HG02642 (cell line): ENCODE measurements around the gene DCTN1.

Experiments
- ATAC-seq: cut with Tn5 transposase; IDR thresholded peaks from one replicate; pipeline ENCODE4 v1.9.1; 2021; ENCODE audit warnings: mild to moderate bottlenecking; ENCODE audit not compliant: unreplicated experiment, poor library complexity

Gene DCTN1

GRCh38 chr2:74333175-74333574, 46.9 kb downstream of the DCTN1 start:
- ATAC-seq: no peak

DNA sequence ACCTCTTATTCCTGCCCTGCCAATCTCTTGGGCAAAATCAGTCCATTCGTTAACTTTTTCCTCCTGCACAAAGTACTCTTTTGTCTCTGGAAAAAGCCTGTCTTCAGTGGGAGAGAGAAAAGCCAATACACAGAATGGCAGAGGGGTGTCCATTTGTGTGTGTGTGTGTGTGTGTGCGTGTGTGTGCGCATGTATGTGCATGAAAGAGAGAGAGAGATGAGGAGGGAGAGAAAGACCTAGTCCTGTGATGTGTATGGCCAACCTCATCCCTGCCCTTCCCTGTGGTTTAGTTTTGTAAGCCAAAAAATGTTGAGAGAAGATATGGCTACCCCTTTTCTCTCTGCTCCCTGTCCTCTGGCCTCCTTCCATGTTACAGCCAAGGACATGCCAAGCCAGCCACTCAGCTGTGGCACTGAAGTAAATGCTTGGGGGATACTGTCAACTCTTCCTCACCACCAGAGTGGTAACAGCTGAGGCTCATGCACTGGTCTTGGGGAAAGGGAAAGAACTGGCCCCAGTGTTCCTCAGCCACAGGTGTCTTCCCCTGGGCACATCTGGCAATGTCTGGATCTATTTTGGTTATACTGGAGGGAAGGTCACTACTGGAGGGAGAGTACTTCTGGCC, 47.4 kb downstream of the DCTN1 start:
- no peak for ATAC-seq

- no peak for ATAC-seq
These were observed 51.5 kb downstream of the DCTN1 start for GRCh38 chr2:74328573-74328972.

DNA sequence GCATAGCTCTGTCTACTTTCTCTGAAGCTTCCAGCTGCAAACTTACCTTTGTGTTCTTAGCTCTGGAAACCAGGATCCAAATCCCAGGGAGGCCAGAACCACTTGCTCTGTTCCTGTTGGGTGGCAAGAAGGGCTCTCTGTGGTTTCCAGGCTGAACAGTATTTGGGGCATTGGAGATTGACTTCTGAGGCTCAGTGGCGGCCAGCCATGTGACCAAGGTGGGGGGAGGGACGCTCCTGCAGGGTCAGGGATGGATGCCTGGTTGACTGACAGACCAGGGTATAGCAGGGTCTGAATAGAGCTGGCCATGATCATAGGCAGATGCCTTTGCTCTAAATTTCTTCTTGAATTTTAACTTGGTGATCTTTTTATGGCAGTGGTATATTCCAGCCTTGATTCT, 52.0 kb downstream of the DCTN1 start:
- no peak for ATAC-seq

DNA sequence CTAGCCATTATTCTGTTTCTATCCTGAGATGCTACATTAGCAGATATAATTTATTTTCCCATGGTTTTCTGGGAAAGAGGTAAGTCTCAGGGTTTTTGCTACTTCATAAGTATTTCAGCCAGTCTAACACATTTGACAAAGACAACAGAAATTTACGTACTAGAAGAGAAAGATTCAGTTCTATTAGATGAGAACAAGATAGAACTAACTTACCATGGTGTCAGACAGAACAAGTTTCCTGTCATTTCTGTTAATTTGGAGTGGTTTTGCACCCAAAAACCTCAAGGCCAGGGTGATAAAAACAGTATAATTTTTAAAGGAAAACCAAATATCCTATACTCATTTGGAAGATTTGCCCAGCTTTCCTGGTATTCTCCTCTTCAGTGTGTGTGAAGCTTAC, 52.5 kb downstream of the DCTN1 start:
- no peak for ATAC-seq

- no peak for ATAC-seq
These were observed 52.9 kb downstream of the DCTN1 start for GRCh38 chr2:74327199-74327598.

GRCh38 chr2:74325815-74326214, 54.3 kb downstream of the DCTN1 start:
- ATAC-seq: no peak

DNA sequence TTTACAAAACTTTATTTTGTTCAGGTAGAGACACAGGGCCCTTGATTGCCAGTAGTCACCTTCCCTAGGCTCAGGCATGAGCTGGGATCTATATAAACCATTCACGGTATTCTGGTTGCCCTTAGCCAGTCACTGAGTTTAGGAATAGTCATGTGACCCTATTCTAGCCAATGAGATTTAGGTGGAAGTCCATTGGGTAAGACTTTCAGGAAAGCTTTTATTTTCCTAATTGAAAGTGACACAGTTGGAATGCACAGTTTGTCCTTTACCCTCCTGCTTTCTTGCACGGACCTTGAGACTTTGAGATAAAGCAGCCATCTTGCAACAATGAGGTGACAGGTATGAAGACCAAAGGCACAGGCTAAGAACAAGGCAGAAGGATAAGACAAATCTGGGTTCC, 58.4 kb downstream of the DCTN1 start:
- no peak for ATAC-seq

DNA sequence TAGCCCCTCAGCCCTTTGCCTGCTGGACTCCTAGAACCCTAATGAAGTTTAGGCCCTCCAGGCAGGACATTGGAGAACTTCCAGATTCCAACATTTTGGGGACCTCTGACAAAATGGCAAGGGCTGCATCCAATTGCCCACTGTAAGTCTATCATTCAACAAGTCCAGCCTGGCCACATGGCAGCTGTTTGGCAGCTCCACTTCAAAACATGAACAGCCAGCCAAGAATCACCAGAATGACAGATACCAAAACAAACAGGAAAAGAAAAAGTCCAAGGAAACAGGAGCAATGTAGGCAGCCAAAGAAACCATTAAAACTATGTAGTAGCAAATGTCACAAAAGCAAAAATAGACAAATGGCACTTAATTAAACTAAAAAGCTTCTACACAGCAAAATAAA, 62.4 kb downstream of the DCTN1 start:
- no peak for ATAC-seq

- no peak for ATAC-seq
These were observed 63.4 kb downstream of the DCTN1 start for GRCh38 chr2:74316627-74317295.

- no peak for ATAC-seq
These were observed 66.0 kb downstream of the DCTN1 start for GRCh38 chr2:74314107-74314506.

- no peak for ATAC-seq
These were observed 66.6 kb downstream of the DCTN1 start for GRCh38 chr2:74313497-74313896.

GRCh38 chr2:74312913-74313312, 67.2 kb downstream of the DCTN1 start:
- no peak for ATAC-seq
